EH (cell line): ENCODE results near the gene C16orf92.
"Not testable (repeated sequence)": the region's sequence is repeated elsewhere in the genome, so short reads cannot be mapped to it uniquely, and the experiment has no call there.

Experiments
- DNase-seq: peaks from one replicate; pipeline ENCODE4 v3.0.0-alpha.2; 2015; ENCODE audit warnings: low read depth

The C16orf92 gene

DNA sequence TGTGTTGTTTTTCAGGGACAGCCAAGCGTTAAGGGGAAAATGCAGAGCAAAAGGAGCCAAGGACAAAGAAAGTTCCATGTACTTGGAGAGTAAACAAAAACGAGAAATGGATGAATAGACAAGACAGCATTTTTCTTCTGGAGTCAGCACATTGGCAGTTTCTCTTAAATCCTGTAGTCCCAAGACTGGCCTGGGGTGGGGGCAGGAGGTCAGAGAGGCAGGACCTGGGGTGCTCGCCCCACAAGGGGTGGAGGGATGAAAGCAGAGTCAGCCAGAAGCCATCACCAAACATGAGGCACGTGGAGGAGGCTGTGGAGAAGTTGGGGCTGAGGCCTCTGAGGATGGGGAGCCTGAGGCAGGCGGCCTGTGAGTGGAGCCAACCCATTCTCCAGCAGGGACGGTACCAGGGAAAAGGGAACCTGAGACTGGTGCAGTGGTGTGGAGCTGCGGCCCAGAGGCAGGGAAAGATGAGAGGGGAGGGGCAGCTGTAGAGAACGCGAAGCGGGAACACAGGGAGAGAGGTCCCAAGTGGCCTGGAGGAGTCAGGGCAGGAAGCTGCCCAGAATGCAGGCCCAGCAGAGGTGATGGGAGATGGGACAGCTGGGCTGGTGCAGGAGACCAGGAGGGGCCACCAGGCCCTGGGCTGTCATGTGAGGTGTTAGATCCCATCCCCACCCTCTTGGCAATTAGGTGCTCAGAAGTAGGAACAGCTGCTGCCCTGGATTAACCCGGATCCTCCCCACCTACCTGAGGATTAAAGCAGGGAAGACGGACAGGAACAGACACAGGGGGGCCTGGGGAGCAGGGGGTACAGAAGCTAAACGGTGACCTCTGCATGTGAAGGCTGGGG, 4.8 kb downstream of the C16orf92 start:
- no peak for DNase-seq

DNA sequence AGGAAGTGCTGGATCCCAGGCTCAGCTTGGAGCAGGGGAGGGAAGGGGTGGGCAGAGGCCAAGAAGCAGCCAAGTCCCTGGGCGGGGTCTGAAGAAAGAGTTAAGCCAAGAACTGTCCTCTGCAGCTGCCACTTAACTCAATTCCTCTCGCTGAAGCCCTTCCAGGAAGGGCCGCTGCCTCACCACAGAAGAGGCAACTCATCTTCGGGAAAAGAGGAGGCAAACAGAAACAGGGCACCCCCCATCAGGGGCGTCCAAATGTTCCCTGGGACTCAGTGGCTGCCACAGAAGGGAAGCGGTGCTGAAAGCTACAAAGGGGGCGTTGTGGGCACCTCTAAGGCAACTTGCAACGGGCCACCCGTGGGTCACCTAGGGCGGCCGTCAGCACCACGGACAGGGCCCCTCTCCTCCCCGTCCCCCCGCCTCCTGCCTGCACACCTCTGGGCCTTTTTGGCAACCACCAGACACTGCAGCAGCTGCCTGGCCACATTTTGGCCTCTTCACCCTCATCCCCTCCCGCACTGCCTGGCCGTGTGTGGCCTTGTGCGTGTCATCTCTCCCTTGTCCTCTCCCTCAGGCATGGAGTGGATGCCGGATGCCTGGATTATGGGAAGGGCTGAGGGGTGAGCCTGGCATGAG, 5.6 kb downstream of the C16orf92 start:
- DNase-seq = peak; percentile 39

DNA sequence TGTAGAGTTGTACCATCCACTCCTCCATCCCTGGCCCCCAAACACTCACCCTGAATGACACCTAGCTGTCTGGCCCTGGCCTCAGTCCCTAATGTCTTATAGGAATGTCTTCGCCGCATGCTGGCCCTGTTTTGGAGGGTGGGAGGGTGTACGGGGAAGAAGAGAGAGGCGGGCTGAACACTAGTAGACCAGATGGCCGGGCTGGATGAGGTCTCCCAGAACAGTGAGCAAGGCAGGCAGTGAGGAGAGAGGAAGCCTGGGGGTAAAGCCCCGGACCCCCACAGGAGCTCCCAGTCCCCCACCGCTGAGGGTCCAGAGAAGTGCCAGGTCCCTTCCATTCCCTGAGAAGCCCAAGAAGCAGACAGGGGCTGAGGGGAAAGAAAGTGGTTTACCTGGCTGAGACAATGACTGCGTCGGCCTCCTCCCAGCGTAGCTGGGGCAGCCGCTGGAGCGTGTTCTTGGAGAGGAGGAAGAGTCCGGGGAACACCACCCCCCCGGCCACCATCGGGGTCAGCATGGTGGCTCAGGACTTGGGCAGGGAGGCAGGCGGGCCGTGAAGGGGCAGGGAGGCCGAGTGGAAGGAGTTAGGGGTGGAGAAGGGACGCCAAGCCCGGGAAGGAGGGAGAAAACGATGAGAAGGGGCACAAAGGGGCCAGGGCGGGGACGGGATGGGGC, 7.2 kb downstream of the C16orf92 start:
- no peak for DNase-seq

DNA sequence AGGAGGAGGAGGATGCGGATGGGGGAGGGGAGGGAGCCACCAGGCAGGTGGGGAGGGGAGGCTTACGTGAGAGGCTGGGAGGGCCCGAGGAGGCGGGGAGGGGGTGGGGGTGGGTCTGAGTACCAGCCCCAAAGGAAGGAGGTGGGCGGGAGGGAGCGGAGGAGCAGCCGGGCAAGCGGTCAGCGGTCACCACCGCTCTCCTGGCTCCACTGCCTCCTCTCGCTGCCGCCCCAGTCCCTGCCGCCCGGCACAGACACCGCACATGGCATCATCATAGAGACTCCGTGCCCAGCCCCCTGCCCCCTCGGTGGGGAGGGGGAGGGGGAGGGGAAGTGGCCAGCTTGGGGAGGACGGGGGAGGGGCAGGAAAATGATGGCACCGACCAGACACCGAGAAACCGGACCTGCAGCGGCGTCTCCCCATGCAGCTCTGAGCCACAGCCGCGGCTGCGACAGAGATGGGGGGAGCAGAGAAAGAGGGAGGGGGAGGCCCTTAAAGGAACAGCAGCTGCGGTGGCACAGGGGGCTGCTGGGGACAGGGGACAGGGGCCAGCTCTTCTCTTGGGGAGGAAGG, 7.9 kb downstream of the C16orf92 start, which contains the start of gene TLCD3B:
TLCD3B (minus strand) TSS at position 431 of the 573 bp plus-strand sequence. CDS start 744 bp downstream, outside the sequence.
- no peak for DNase-seq

DNA sequence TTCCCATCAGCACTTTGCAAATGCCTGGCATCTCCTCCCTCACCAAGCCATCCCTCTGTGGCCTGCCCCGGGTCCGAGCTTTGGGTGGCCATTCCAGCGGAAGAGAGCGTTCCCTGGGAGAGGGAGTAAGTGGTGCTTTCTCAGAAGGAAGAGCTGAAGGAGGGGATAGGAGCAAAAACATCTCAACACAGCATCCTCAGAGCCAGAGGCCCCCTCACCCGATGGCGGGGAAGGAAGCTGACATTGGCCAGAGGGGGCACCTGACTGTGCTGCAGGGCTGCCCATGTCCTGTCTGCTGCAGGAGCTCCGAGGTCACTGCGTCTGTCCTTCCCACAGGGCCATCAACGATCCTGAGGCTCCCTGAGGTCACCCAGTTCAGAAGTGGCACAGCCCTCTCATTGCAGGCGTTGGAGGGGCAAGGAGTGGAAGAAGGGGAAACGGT, 8.5 kb downstream of the C16orf92 start:
- no peak for DNase-seq

DNA sequence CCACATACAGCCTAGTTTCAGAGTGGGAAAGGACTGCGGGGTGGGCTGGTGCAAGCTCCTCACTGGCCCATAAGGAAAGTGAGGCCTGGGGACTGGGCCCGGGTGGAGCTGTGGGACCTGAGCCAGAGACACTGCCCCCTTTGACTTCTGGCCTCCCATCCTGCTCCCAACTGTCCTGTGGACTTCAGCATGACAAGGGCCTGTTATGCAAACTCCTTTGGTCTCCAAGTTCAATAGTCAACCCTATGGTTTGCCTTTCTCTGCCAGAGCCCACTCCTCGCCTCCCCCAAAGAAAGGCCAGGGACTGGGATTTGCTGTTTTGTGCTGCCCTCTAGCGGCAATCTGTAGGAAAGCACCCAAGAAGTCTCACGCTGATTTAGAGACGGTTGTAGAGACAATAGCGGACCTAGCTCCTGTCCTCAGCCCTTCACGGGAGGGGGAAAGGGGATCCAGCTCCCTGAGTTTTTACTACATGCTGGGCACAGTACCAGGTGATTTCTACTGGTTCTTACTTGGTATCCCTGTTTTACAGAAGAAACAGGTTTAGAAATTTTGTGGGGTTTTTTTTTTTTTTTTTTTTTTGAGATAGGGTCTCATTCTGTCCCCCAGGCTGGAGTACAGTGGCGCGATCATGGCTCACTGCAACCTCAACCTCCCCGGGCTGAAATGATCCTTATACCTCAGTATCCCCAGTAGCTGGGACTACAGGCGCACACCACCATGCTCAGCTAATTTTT, 9.3 kb downstream of the C16orf92 start:
- peak; percentile 69 for DNase-seq

DNA sequence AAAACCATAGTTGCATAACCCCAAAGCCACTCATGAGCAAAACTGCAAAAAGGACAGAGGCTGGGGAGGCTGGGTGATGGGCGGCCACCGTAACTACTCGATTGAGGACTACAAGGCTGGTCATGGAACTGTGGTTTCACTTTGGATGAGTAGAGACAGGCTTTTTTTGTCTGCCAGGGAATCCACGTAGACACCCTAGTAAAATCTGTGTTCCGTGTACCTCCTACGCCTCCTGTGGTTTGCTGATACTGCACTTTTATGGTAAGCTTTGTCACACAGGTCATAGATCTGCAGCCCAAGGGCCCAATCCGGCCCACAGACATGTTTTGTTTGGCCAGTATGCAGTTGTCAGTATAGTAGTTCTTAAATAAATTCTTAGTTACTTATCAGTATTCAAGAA, 10.3 kb downstream of the C16orf92 start:
- DNase-seq = no peak

DNA sequence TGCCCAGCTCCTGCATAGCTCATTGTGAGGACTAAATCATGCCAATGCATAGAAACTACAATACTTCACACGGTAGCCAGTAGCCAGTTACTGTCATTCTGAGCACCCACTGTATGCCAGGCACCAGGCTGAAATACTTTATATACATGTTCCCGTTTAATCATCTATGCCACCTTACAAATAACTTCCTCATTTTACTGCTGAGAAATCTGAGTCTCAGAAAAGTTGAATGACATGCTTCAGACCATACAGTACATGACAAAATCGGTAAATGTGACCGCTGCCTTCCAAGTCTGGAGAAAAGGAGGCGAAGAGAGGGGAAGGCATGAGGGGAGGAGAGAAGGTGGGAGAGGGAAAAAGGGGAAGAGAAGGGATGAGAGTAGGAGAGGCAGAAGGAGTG, 17.2 kb downstream of the C16orf92 start:
- no peak for DNase-seq

DNA sequence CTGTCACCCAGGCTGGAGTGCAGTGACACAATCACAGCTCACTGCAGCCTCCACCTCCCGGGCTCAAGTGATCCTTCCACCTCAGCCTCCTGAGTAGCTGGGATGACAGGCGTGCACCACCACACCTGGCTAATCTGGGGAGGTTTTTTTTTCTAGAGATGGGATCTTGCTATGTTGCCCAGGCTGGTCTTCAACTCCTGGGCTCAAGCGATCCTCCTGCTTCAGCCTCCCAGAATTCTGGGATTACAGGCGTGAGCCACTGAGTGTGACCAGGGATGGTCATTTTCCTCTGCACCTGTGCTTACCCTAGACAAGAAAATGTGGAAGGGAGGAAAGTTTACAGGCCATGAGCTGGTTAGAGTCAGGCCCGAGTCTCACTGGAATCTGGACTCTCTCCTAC, 17.7 kb downstream of the C16orf92 start:
- DNase-seq = not testable (repeated sequence)

DNA sequence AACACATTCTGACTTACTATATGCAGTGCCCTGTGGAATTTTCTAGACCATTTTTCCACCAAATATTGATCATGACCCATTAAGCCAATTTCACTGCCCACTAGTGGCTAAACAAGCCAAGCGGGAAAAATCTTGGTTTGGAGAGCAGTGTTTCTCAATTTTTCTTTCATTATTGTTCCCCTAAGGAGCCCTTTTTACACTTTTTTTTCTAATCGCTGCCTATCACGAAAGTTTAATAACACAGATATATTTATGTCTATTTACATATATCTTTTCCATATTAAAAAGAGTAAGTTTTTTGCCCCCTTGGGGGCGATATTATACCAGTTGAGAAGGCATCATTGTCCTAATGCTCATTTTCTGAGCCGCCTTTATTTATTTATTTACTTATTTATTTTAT, 18.8 kb downstream of the C16orf92 start:
- peak; percentile 63 for DNase-seq

DNA sequence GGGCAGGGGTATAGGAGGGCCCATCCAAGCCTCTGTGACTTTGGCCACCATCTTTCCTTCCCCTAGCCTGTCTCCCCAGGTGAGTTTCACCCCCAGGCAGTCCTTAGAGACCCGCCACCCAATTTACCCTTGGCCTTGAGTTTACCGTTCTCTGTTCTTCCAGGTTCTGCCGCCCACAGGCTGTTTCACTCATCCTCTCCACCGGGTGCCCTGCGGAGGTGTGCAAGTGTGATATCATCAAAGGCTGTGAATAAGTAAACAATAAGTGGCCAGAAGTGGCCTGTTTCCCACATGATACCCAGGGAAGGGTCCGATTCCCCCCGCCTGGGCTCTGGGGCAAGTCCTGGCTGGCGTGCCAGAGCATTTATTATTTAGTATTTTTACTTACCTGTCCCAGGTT, 23.2 kb downstream of the C16orf92 start:
- DNase-seq = no peak

DNA sequence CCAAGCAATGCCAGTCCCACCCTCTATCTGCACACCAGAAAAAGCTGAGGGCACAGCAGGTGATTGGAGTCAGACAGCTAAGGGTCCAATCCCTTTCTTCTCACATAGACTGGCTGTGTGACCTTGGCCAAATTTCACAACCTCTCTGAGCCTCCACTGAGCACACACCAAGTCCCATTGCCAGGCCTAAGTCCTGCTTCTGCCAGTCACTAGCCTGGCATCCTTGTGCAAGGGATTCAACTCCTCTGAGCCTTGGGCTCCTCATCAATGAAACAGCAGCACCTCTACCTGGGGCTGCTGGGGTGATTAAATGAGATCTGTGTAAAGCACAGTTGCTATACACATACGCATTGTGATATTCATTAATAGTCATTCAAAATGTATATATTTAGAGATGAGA, 23.6 kb downstream of the C16orf92 start:
- DNase-seq = no peak

DNA sequence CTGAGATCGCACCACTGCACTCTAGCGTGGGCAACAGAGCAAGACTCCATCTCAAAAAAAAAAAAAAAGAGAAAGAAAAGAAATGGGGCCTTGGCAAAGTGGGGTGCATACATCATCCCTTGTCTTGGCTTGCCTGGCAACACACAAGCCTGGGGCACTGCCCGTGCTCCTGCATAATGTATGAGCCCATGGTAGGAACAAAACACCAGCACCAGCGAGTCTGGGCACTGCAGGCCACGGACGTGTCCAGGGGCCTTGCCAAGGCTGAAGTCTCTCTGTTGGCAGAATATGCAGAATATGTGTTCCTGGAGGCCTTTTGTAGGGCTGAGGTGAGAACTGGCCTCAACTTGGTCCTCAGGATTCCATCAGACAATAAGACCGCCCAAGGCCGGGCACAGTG, 26.9 kb downstream of the C16orf92 start:
- DNase-seq = no peak

DNA sequence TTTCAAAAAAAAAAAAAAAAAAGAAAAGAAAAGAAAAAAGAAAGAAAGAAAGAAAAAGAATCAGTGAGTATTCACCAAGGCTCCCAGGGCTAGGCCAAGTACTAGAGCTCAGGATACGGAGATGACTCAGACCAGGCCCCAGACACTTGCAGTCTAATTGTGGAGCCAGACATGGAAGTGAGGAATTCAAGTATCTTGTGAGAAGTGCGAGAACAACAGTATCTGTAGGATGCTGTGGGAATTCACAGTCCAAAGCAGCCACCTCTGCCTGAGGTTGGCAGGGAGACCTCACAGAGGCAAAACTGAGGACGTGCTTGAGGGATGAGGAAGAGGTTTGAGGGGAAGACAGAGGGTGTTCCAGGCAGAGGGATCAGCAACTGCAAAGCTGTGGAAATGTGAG, 28.5 kb downstream of the C16orf92 start:
- DNase-seq = peak; percentile 86

DNA sequence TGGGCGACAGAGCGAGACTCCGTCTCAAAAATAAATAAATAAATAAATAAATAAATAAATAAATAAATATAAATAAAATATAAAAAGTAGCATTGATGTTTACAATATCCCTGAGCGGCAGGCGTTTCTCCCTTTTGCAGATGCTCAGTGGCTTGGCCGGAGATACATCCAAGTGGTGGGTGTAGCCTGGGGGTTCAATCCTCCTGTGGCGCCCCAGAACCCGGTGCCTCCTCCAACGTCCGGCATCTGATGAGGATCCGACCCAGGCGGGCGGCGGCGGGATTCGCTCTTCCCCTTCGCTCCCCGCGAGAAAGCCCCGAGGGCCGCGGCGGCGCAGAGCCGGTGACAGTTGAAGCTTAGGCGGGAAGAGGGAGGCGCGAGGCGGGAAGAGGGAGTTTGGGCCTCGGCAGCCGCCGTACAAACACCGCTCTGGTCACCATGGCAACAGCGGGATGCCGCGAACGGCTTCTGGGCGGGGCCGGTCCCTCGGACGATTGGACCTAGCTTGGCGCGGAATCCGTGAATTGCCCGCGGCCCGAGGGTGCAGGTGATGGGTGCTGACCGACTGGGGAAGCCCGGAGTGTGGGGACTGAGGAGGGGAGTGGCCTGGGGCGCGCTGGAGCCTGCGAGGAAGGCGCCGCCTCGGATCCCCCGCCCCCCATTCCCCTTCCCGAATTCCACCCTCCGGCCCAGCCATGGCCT, 29.8 kb downstream of the C16orf92 start:
- DNase-seq = peak; percentile 91

DNA sequence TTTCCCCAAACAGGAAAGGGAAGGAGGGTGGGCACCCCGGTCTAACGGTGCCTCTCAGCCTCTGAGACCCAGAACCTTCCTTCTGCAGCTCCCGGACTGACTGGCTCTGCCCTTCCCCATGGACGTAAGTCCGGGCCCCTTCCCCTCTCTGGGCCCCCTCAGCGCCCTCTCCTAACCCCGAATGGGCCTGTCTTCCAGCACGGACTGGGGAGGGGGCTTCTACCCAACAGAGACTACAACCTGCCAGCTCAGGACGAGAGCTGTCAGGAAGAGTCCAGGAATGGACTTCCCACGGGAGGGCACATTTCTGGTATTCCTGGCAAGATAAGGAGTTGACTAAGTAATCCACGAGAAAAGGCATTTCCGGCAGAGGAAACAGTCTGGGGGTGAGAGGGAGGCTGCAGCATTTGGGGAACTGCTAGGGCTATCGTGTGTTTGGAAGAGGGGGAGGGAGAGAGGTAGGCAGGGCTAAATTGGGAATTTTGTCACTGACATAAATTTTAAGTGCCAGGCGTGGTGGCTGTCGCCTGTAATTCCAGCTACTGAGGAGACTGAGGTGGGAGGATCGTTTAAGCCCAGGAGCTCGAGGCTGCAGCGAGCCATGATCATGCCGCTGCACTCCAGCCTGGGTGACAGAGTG, 30.5 kb downstream of the C16orf92 start:
- DNase-seq = peak; percentile 91

DNA sequence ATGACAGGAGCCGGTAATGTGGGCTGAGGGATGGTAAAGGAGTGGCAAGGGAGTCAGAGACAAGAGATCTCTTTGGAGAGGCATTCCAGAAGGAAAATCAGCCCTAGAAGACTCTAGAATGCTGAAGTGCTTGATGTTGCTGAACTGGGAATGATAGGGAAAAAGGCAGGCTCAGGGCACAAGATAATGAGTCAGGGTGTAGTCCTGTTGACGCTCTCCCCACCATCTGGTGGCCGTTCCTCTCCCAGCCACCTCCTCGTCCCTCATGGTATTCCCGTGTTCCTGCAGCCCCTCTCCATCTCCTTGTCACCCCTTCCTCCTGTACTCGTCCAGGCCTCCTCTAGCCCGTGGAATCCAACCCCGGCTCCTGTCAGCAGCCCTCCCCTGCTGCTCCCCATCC, 31.5 kb downstream of the C16orf92 start:
- peak; percentile 62 for DNase-seq

DNA sequence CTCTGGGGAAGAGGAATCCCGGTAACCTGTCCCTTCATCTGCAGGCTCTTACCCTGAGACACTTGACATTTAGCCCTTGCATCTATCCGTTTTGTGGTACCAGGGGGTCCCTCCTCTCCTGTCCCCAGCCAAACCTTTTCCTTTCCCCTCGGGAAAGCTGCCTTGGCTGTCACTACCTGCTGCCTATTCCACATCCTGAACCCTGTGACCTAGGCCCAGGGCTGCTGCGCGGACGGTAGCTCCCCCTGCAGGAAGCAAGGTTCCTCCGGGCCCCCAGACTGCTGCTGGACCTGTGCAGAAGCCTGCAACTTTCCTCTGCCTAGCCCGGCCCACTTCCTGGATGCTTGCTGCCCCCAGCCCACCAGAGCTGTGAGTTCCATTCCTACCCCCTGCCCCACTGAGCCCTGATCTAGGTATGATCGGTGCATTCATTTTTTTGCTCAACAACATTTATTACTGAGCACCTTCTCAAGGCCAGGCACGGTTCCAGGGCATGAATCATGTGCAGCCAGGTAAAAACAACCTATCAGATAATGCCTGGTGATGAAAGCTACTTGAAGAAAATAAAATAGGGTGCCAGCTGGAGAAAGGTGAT, 32.1 kb downstream of the C16orf92 start:
- peak; percentile 33 for DNase-seq

DNA sequence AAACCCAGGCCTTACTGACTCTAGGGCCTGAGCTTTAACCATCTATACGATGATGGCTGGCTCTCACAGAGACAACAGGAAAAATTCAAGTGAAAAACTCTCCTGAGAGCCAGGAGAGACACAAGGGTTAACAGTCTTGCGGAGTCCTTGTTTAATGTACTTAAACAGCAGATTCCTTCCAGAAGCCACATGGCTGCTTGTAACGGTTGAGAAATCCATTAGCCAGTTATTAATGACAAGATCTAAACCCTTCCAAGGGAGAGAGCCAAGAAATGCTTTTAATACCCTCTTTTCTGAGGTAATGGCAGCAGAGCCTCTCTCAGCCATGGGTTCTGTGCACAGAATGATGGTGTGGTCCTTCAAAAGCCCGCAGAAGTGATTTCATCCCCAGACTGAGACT, 37.3 kb downstream of the C16orf92 start:
- no peak for DNase-seq

DNA sequence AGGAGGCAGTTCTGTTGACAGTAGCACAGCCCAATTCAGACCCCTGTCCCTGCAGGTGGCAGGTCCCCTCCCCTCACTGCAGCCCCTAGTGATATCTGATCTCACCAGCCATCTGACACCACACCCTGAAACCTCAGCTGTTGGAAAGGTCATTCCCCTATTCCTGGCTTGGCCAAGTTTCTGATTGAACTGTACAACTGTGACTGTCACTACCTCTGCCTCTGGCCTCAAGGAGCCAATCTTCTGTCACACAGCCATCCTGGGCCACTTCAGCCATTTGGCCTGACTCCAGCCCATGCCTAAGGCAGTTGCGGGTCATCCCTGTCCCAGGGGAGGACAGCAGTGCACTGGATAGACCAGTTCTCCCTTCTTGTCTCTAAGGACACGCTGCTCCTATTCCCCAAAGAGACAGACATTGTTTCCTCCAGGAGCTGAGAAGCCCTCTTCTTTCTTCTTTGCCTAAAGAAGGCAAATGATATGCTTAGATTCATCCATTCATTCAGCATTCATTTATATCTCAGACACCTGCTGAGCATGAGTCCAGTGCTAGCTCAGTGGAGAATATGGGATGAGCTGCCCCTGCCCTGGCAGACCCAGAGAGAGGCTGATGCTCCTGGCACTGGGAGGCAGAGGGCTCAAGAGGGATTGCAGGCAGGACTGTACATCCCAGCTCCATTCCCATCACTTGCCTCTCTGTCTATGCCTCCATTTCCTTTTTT, 38.0 kb downstream of the C16orf92 start:
- no peak for DNase-seq
